AG20443 (cell line): ENCODE data around the gene EGFL7.
A peak's percentile ranks its signal among the peaks of the same experiment; 100 is the strongest.

Experiments used
- DNase-seq: peaks from one replicate; pipeline ENCODE4 v3.0.0; 2012; ENCODE audit warnings: low spot score, mixed read lengths

EGFL7 gene

GRCh38 chr9:136662656-136663581, at the start of gene EGFL7:
TSS of gene EGFL7 (plus strand) at chr9:136662916. CDS start at chr9:136668283, 5,367 bp downstream.
- no peak for DNase-seq

GRCh38 chr9:136613824-136614371, 48.8 kb upstream of the EGFL7 start:
- DNase-seq, result no peak

GRCh38 chr9:136614372-136614922, 48.3 kb upstream of the EGFL7 start:
- peak; percentile 50 for DNase-seq

GRCh38 chr9:136614967-136615623, 47.6 kb upstream of the EGFL7 start:
- no peak for DNase-seq

- no peak for DNase-seq
Observed at GRCh38 chr9:136615631-136616306, 46.9 kb upstream of the EGFL7 start.

GRCh38 chr9:136616307-136616635, 46.4 kb upstream of the EGFL7 start:
- DNase-seq, result no peak

GRCh38 chr9:136616948-136617695, 45.6 kb upstream of the EGFL7 start:
- no peak for DNase-seq

GRCh38 chr9:136617746-136618579, 44.8 kb upstream of the EGFL7 start:
- no peak for DNase-seq

- no peak for DNase-seq
Observed at GRCh38 chr9:136618580-136619547, 43.9 kb upstream of the EGFL7 start.

GRCh38 chr9:136619742-136620440, 42.8 kb upstream of the EGFL7 start:
- no peak for DNase-seq

GRCh38 chr9:136620441-136621018, 42.2 kb upstream of the EGFL7 start:
- no peak for DNase-seq

- no peak for DNase-seq
Observed at GRCh38 chr9:136621019-136621733, 41.5 kb upstream of the EGFL7 start.

GRCh38 chr9:136621734-136622093, 41.0 kb upstream of the EGFL7 start:
- DNase-seq, result no peak

GRCh38 chr9:136622538-136622948, 40.2 kb upstream of the EGFL7 start:
- DNase-seq, result no peak

GRCh38 chr9:136623016-136623841, 39.5 kb upstream of the EGFL7 start:
- DNase-seq, result no peak

GRCh38 chr9:136623842-136624183, 38.9 kb upstream of the EGFL7 start:
- no peak for DNase-seq
